ENCODE data around the gene CTH. TPM values are rescaled to one million over a fixed set of nuclear protein-coding genes. Genes with fewer than 3 reads are reported as not detected.
"Not testable (repeated sequence)": the region's sequence is repeated elsewhere in the genome, so short reads cannot be mapped to it uniquely, and the experiment has no call there.

The CTH gene
- total RNA-seq, 1 donor from 2014 or later, result 12.4 TPM

DNA sequence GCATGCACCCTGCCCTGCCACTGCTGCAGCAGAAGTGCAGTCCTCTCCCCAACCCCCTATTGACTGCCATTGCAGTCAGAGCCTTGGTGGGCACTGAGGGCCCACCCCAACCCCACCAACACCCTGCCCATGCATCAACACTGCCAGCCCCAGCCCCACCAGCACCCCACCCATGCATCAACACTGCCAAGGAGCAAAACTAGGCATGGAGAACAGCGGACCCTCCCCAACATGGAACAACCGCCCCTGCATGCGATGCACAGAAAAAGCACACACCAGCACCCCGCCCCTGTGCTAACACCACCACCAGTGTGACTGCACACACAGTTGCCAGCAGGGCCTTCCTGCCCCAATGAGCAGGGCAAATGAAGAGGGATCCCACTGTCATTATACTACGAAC lies 57.1 kb downstream of the CTH start:
- H3K4me3 Mint-ChIP-seq, result no peak overlapping the region
- TF ChIP-seq, protein P1, sequence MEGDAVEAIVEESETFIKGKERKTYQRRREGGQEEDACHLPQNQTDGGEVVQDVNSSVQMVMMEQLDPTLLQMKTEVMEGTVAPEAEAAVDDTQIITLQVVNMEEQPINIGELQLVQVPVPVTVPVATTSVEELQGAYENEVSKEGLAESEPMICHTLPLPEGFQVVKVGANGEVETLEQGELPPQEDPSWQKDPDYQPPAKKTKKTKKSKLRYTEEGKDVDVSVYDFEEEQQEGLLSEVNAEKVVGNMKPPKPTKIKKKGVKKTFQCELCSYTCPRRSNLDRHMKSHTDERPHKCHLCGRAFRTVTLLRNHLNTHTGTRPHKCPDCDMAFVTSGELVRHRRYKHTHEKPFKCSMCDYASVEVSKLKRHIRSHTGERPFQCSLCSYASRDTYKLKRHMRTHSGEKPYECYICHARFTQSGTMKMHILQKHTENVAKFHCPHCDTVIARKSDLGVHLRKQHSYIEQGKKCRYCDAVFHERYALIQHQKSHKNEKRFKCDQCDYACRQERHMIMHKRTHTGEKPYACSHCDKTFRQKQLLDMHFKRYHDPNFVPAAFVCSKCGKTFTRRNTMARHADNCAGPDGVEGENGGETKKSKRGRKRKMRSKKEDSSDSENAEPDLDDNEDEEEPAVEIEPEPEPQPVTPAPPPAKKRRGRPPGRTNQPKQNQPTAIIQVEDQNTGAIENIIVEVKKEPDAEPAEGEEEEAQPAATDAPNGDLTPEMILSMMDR (conservative IDR thresholded peaks at IDR 0.05), result no peak
- peaks cover 17% of the 10 kb centered on the region for H3K4me1 Mint-ChIP-seq
- no peak overlapping the region for H3K27ac Mint-ChIP-seq (ENCODE audit: unreplicated experiment)
- no peaks in the 10 kb centered on the region for H3K27me3 Mint-ChIP-seq (ENCODE audit: low read depth)
- peaks cover 2% of the 10 kb centered on the region for H3K9me3 Mint-ChIP-seq
- DNase-seq (ENCODE audit: low read depth, low spot score), result no peak
- H3K36me3 Mint-ChIP-seq (ENCODE audit: low read depth), result no peaks in the 10 kb centered on the region

DNA sequence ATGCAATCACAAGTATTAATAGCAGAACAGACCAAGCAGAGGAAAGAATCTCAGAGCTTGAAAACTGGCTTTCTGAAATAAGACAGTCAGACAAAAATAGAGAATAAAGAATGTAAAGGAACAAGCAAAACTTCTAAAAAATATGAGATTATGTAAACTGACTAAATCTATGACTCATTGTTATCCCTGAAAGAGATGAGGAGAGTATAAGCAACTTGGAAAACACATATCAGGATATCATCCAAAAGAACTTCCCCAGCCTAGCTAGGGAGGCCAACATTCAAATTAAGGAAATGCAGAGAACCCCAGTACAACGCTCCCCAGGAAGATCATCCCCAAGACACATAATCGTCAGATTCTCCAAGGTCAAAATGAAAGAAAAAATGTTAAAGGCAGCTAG lies 58.1 kb downstream of the CTH start:
- peaks cover 17% of the 10 kb centered on the region for H3K4me1 Mint-ChIP-seq
- not testable (repeated sequence) for DNase-seq (ENCODE audit: low read depth, low spot score); H3K36me3 Mint-ChIP-seq (ENCODE audit: low read depth); H3K4me3 Mint-ChIP-seq; H3K9me3 Mint-ChIP-seq; H3K27me3 Mint-ChIP-seq (ENCODE audit: low read depth); H3K27ac Mint-ChIP-seq (ENCODE audit: unreplicated experiment)

DNA sequence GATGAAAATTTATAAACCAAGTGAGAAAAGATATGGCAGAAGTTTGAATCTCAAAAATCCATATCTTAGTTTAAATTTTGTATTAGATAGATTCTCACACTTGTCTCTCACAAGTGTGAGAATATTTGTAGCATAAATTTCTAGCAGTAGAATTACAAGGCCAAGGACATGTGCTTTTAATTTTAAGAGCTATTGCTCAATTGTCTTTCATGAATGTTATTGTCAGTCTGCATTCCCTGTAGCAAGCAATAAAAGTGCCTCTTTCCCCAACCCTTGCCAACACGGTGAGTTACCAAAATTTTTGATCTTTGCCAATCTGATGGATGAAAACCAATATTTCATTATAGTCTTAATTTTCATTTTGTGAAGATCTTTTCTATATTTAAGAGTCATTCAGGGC lies 64.0 kb downstream of the CTH start:
- TF ChIP-seq, protein P1 (conservative IDR thresholded peaks at IDR 0.05), result no peak
- H3K4me3 Mint-ChIP-seq, result no peak overlapping the region
- no peaks in the 10 kb centered on the region for H3K27me3 Mint-ChIP-seq (ENCODE audit: low read depth)
- peaks cover 3% of the 10 kb centered on the region for H3K9me3 Mint-ChIP-seq
- H3K4me1 Mint-ChIP-seq, result no peaks in the 10 kb centered on the region
- H3K27ac Mint-ChIP-seq (ENCODE audit: unreplicated experiment), result no peak overlapping the region
- DNase-seq (ENCODE audit: low read depth, low spot score), result no peak
- H3K36me3 Mint-ChIP-seq (ENCODE audit: low read depth), result no peaks in the 10 kb centered on the region

- Mint-ChIP-seq H3K4me3 (no peak overlapping the region), H3K36me3 (ENCODE audit: low read depth) (no peaks in the 10 kb centered on the region)
- TF ChIP-seq, protein P1 (conservative IDR thresholded peaks at IDR 0.05), result no peak
Observed at GRCh38 chr1:70477090-70477489, 66.0 kb downstream of the CTH start.

DNA sequence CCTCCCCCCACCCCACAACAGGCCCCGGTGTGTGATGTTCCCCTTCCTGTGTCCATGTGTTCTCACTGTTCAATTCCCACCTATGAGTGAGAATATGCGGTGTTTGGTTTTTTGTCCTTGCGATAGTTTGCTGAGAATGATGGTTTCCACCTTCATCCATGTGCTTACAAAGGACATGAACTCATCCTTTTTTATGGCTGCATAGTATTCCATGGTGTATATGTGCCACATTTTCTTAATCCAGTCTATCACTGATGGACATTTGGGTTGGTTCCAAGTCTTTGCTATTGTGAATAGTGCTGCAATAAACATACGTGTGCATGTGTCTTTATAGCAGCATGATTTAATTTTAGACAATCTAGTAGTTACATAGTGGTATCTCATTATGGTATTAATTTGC lies 66.8 kb downstream of the CTH start:
- H3K27ac Mint-ChIP-seq (ENCODE audit: unreplicated experiment); H3K4me3 Mint-ChIP-seq; DNase-seq (ENCODE audit: low read depth, low spot score); H3K4me1 Mint-ChIP-seq; H3K36me3 Mint-ChIP-seq (ENCODE audit: low read depth); H3K27me3 Mint-ChIP-seq (ENCODE audit: low read depth); H3K9me3 Mint-ChIP-seq: not testable (repeated sequence)

More at GRCh38 chr1:70477090-70477489, 66.0 kb downstream of the CTH start:
- Mint-ChIP-seq H3K27me3 (ENCODE audit: low read depth) (no peaks in the 10 kb centered on the region), H3K9me3 (peaks cover 3% of the 10 kb centered on the region), H3K4me1 (no peaks in the 10 kb centered on the region), H3K27ac (ENCODE audit: unreplicated experiment) (no peak overlapping the region)
- DNase-seq (ENCODE audit: low read depth, low spot score), result no peak

GRCh38 chr1:70483342-70483741 lies 72.3 kb downstream of the CTH start:
- Mint-ChIP-seq H3K4me1 (no peaks in the 10 kb centered on the region), H3K36me3 (ENCODE audit: low read depth) (no peaks in the 10 kb centered on the region), H3K4me3 (no peak overlapping the region), H3K9me3 (no peaks in the 10 kb centered on the region), H3K27ac (ENCODE audit: unreplicated experiment) (no peak overlapping the region), H3K27me3 (ENCODE audit: low read depth) (no peaks in the 10 kb centered on the region)
- TF ChIP-seq, protein P1 (conservative IDR thresholded peaks at IDR 0.05), result no peak
- no peak for DNase-seq (ENCODE audit: low read depth, low spot score)

- no peaks in the 10 kb centered on the region for H3K27me3 Mint-ChIP-seq (ENCODE audit: low read depth)
- no peaks in the 10 kb centered on the region for H3K4me1 Mint-ChIP-seq
- no peaks in the 10 kb centered on the region for H3K36me3 Mint-ChIP-seq (ENCODE audit: low read depth)
- no peak for DNase-seq (ENCODE audit: low read depth, low spot score)
- H3K9me3 Mint-ChIP-seq, result no peaks in the 10 kb centered on the region
- no peak overlapping the region for H3K27ac Mint-ChIP-seq (ENCODE audit: unreplicated experiment)
- no peak overlapping the region for H3K4me3 Mint-ChIP-seq
- TF ChIP-seq, protein P1 (conservative IDR thresholded peaks at IDR 0.05), result no peak
Observed at GRCh38 chr1:70485624-70486023, 74.6 kb downstream of the CTH start.
